ENCODE measurements around the gene RBM20. TPM values are rescaled to one million over a fixed set of nuclear protein-coding genes. Genes with fewer than 3 reads are reported as not detected.

RBM20 gene
- polyA plus RNA-seq, 3 donors = not detected

DNA sequence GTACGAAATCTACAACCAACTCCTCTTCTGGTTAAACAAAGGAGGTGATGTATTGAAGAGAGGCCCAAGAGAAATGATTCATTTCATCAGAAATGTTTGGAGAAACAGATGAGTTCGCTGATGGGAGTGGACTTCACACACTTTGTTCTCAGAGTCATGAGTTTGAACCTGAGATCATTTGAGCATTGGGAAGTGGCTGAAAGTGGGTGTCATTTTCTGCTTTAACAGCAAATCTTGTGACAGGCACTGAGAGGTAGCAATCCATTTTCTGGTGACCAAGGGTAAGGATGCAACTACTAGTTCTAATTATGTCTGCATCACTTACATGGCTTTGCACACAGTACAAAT is 51.4 kb downstream of the RBM20 start:
- H3K79me2 ChIP-seq (ENCODE audit: insufficient read depth, low read length) = no peaks in the 10 kb centered on the region
- no peaks in the 10 kb centered on the region for H3K36me3 ChIP-seq (replicated peaks in 1 of 2; ENCODE audit: control insufficient read depth in 1 of 2, insufficient read depth in 2 of 2, low read length in 2 of 2)
- Mint-ChIP-seq H3K9me3 (peaks cover 2 to 23% (median 10%) of the 10 kb centered on the region in 7 donors), H3K27ac (no peak overlapping the region), H3K36me3 (no peaks in the 10 kb centered on the region), H3K27me3 (ENCODE audit: low read depth in 3 of 3) (peaks cover 0 to 3% (median 0%) of the 10 kb centered on the region in 3 donors), H3K4me1 (peaks cover 6% of the 10 kb centered on the region), H3K4me3 (no peak overlapping the region)
- H3K4me2 ChIP-seq (replicated peaks; ENCODE audit: extremely low read depth, low read length, poor library complexity, severe bottlenecking) = no peak overlapping the region
- H2AFZ ChIP-seq (ENCODE audit: insufficient read depth, low read depth, low read length, poor library complexity, severe bottlenecking) = no peak overlapping the region
- H3K27ac ChIP-seq (ENCODE audit: low read depth in 1 of 2, low read length in 2 of 2) = no peak overlapping the region
- intact Hi-C loops (cut with micrococcal nuclease) = no loop called here
- no peak overlapping the region for H3K9ac ChIP-seq (ENCODE audit: insufficient read depth, low read length, poor library complexity, severe bottlenecking)
- no peaks in the 10 kb centered on the region for H3K9me3 ChIP-seq (replicated peaks in 1 of 2; ENCODE audit: control insufficient read depth in 1 of 2, insufficient read depth in 1 of 2, low read length in 2 of 2)
- no peak overlapping the region for H3K4me3 ChIP-seq (replicated peaks in 1 of 3; ENCODE audit: low read depth in 2 of 3, low read length in 3 of 3)
- no peaks in the 10 kb centered on the region for H4K20me1 ChIP-seq (ENCODE audit: insufficient read depth, low read length)
- no peak for DNase-seq
- WGBS (ENCODE audit: insufficient coverage) = 100% methylated on average over 1 of the region's 2 CpGs
- no peaks in the 10 kb centered on the region for H3K27me3 ChIP-seq (ENCODE audit: control insufficient read depth in 2 of 2, insufficient read depth in 2 of 2, low read length in 2 of 2)
- TF ChIP-seq, protein P1, sequence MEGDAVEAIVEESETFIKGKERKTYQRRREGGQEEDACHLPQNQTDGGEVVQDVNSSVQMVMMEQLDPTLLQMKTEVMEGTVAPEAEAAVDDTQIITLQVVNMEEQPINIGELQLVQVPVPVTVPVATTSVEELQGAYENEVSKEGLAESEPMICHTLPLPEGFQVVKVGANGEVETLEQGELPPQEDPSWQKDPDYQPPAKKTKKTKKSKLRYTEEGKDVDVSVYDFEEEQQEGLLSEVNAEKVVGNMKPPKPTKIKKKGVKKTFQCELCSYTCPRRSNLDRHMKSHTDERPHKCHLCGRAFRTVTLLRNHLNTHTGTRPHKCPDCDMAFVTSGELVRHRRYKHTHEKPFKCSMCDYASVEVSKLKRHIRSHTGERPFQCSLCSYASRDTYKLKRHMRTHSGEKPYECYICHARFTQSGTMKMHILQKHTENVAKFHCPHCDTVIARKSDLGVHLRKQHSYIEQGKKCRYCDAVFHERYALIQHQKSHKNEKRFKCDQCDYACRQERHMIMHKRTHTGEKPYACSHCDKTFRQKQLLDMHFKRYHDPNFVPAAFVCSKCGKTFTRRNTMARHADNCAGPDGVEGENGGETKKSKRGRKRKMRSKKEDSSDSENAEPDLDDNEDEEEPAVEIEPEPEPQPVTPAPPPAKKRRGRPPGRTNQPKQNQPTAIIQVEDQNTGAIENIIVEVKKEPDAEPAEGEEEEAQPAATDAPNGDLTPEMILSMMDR (IDR thresholded peaks at IDR 0.05) = no peak
- no peaks in the 10 kb centered on the region for H3K4me1 ChIP-seq (ENCODE audit: control insufficient read depth in 1 of 2, insufficient read depth in 2 of 2, low read length in 2 of 2)

DNA sequence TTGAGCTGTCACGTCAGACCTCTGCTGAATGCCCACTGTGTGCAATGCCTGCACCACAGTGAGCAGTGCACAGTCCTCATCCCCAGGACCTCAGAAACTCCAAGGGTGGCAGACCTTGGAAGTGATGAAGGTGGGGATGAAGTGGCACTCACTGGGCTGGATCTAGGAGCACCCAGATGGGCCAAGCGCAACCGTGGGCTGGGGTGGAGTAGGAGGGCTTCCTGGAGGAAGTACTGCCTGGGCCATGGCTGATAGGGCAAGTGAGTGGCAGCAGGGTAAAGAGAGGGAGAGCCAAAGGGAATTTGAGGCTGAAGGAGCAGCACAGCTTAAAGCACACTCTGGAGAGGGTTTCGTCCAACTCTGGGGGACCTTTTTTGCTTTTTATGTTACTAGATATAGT is 52.3 kb downstream of the RBM20 start:
- no peaks in the 10 kb centered on the region for H4K20me1 ChIP-seq (ENCODE audit: insufficient read depth, low read length)
- peaks cover 2 to 17% (median 8%) of the 10 kb centered on the region in 7 donors for H3K9me3 Mint-ChIP-seq
- no peaks in the 10 kb centered on the region for H3K79me2 ChIP-seq (ENCODE audit: insufficient read depth, low read length)
- no peak overlapping the region for H3K27ac ChIP-seq (ENCODE audit: low read depth in 1 of 2, low read length in 2 of 2)
- intact Hi-C loops (cut with micrococcal nuclease) = no loop called here
- peaks cover under 1% of the 10 kb centered on the region for H3K4me1 Mint-ChIP-seq
- no peak overlapping the region for H3K9ac ChIP-seq (ENCODE audit: insufficient read depth, low read length, poor library complexity, severe bottlenecking)
- no peaks in the 10 kb centered on the region for H3K9me3 ChIP-seq (replicated peaks in 1 of 2; ENCODE audit: control insufficient read depth in 1 of 2, insufficient read depth in 1 of 2, low read length in 2 of 2)
- no peaks in the 10 kb centered on the region for H3K27me3 ChIP-seq (ENCODE audit: control insufficient read depth in 2 of 2, insufficient read depth in 2 of 2, low read length in 2 of 2)
- H3K4me3 ChIP-seq (replicated peaks in 1 of 3; ENCODE audit: low read depth in 2 of 3, low read length in 3 of 3) = no peak overlapping the region
- no peaks in the 10 kb centered on the region for H3K36me3 ChIP-seq (replicated peaks in 1 of 2; ENCODE audit: control insufficient read depth in 1 of 2, insufficient read depth in 2 of 2, low read length in 2 of 2)
- H3K36me3 Mint-ChIP-seq = no peaks in the 10 kb centered on the region
- no peak overlapping the region for H3K4me2 ChIP-seq (replicated peaks; ENCODE audit: extremely low read depth, low read length, poor library complexity, severe bottlenecking)
- peaks cover 0 to 3% (median 0%) of the 10 kb centered on the region in 3 donors for H3K27me3 Mint-ChIP-seq (ENCODE audit: low read depth in 3 of 3)
- H3K4me1 ChIP-seq (ENCODE audit: control insufficient read depth in 1 of 2, insufficient read depth in 2 of 2, low read length in 2 of 2) = no peaks in the 10 kb centered on the region
- TF ChIP-seq, protein P1 (IDR thresholded peaks at IDR 0.05) = no peak
- no peak for DNase-seq
- H2AFZ ChIP-seq (ENCODE audit: insufficient read depth, low read depth, low read length, poor library complexity, severe bottlenecking) = no peak overlapping the region
- 36% methylated on average over 2 of the region's 4 CpGs for WGBS (ENCODE audit: insufficient coverage)
- no peak overlapping the region for H3K4me3 Mint-ChIP-seq
- H3K27ac Mint-ChIP-seq = no peak overlapping the region

Data from CD14-positive monocyte (primary cell).